ENCODE data around the gene KRAS.

The KRAS gene

GRCh38 chr12:25256005-25256404 lies 5.3 kb upstream of the KRAS start:
- DNase-seq (ENCODE audit: low spot score), result no peak

- DNase-seq (ENCODE audit: low spot score), result no peak
Observed at GRCh38 chr12:25254271-25254880, 3.6 kb upstream of the KRAS start.

- no peak for DNase-seq (ENCODE audit: low spot score)
Observed at GRCh38 chr12:25253371-25254068, 2.8 kb upstream of the KRAS start.

- no peak for DNase-seq (ENCODE audit: low spot score)
Observed at GRCh38 chr12:25252946-25253345, 2.2 kb upstream of the KRAS start.

GRCh38 chr12:25251769-25252168 lies 1.0 kb upstream of the KRAS start:
- DNase-seq (ENCODE audit: low spot score), result no peak

- DNase-seq (ENCODE audit: low spot score), result peak; percentile 48
Observed at GRCh38 chr12:25249931-25250738, 594 bp downstream of the KRAS start.

- no peak for DNase-seq (ENCODE audit: low spot score)
Observed at GRCh38 chr12:25248732-25249131, 2.0 kb downstream of the KRAS start.

GRCh38 chr12:25248137-25248536 lies 2.6 kb downstream of the KRAS start:
- DNase-seq (ENCODE audit: low spot score), result no peak

GRCh38 chr12:25245491-25245890 lies 5.2 kb downstream of the KRAS start:
- DNase-seq (ENCODE audit: low spot score), result no peak

- DNase-seq (ENCODE audit: low spot score), result no peak
Observed at GRCh38 chr12:25243680-25243990, 7.1 kb downstream of the KRAS start.

- DNase-seq (ENCODE audit: low spot score), result no peak
Observed at GRCh38 chr12:25242981-25243679, 7.6 kb downstream of the KRAS start.

- peak; percentile 55 for DNase-seq (ENCODE audit: low spot score)
Observed at GRCh38 chr12:25241167-25242020, 9.3 kb downstream of the KRAS start.

- no peak for DNase-seq (ENCODE audit: low spot score)
Observed at GRCh38 chr12:25236626-25237025, 14.1 kb downstream of the KRAS start.

- DNase-seq (ENCODE audit: low spot score), result no peak
Observed at GRCh38 chr12:25236190-25236589, 14.5 kb downstream of the KRAS start.

GRCh38 chr12:25213338-25213737 lies 37.4 kb downstream of the KRAS start:
- DNase-seq (ENCODE audit: low spot score), result no peak

- no peak for DNase-seq (ENCODE audit: low spot score)
Observed at GRCh38 chr12:25208554-25208953, 42.2 kb downstream of the KRAS start.

GRCh38 chr12:25207846-25208245 lies 42.9 kb downstream of the KRAS start:
- no peak for DNase-seq (ENCODE audit: low spot score)

GRCh38 chr12:25207411-25207810 lies 43.3 kb downstream of the KRAS start:
- no peak for DNase-seq (ENCODE audit: low spot score)

GRCh38 chr12:25202137-25202536 lies 48.6 kb downstream of the KRAS start:
- DNase-seq (ENCODE audit: low spot score), result no peak

GRCh38 chr12:25200703-25201102 lies 50.0 kb downstream of the KRAS start:
- DNase-seq (ENCODE audit: low spot score), result no peak

GRCh38 chr12:25197608-25198007 lies 53.1 kb downstream of the KRAS start:
- no peak for DNase-seq (ENCODE audit: low spot score)

Measured in cerebellar cortex (tissue), 1 donor.